H1 (cell line): ENCODE measurements around the gene QSER1. TPM values are rescaled to one million over a fixed set of nuclear protein-coding genes. Genes with fewer than 3 reads are reported as not detected.

Experiments
- CTCF ChIA-PET: fragments of 300-600 bp; sonication (Branson Sonifier 250); formaldehyde crosslinking; loops from one replicate; lab custom pipeline; 2021; ENCODE audit not compliant: partially characterized antibody; lab: Charles Lee
- POLR2A ChIA-PET: fragments of 300-600 bp; sonication (Branson Sonifier 250); formaldehyde crosslinking; loops from one replicate; lab custom pipeline; 2021; ENCODE audit warnings: inconsistent platforms; ENCODE audit not compliant: partially characterized antibody; lab: Charles Lee
- DNase-seq, 2 experiments: peaks; one replicate each; pipeline versions ENCODE4 v3.0.0 to v3.0.0-alpha.2; 2010 to 2022; ENCODE audit warnings: low spot score in 2 of 2, low read depth in 1 of 2, mixed read lengths in 1 of 2
- FAIRE-seq: peaks from 2 replicates; lab custom pipeline; 2011; peaks lifted over from hg19 to GRCh38; lab: Jason Lieb, UNC
- H2AFZ ChIP-seq: 2 replicates; pipeline ENCODE4 v1.8.1; 2012; ENCODE audit warnings: low read length, inconsistent platforms
- H2AK5ac ChIP-seq: 2 replicates; pipeline ENCODE4 v1.6.1; 2013; ENCODE audit warnings: low read depth, low read length
- H2BK120ac ChIP-seq: replicated peaks from 2 replicates; pipeline ENCODE3; 2013; ENCODE audit warnings: low read depth, low read length, inconsistent platforms
- H2BK12ac ChIP-seq: 2 replicates; pipeline ENCODE4 v1.6.1; 2013; ENCODE audit warnings: low read depth, low read length
- H2BK15ac ChIP-seq: 2 replicates; pipeline ENCODE4 v1.6.1; 2013; ENCODE audit warnings: low read length
- H2BK20ac ChIP-seq: 2 replicates; pipeline ENCODE4 v1.6.1; 2013; ENCODE audit warnings: low read length
- H2BK5ac ChIP-seq: 2 replicates; pipeline ENCODE4 v1.6.1; 2013; ENCODE audit warnings: low read depth, low read length
- H3K14ac ChIP-seq: 2 replicates; pipeline ENCODE4 v1.6.1; 2013; ENCODE audit warnings: inconsistent platforms; ENCODE audit not compliant: insufficient read length
- H3K18ac ChIP-seq: 2 replicates; pipeline ENCODE4 v1.6.1; 2013; ENCODE audit warnings: low read length; ENCODE audit errors: extremely low read depth
- H3K23ac ChIP-seq: 2 replicates; pipeline ENCODE4 v1.6.1; 2013; ENCODE audit warnings: inconsistent platforms; ENCODE audit not compliant: insufficient read length
- H3K23me2 ChIP-seq: 2 replicates; pipeline ENCODE4 v1.6.1; 2013; ENCODE audit warnings: low read depth, low read length
- H3K27ac ChIP-seq: 2 replicates; pipeline ENCODE4 v1.6.1; 2011; ENCODE audit warnings: low read depth, low read length, inconsistent platforms
- H3K27me3 ChIP-seq, 4 experiments: replicated peaks in 1 of 4; 1 replicate in 1 of 4; 2 replicates in 3 of 4; pipeline versions ENCODE4 v1.6.1 to v1.8.1; 2011 to 2013; ENCODE audit warnings: low read length in 3 of 4, mild to moderate bottlenecking in 3 of 4, inconsistent platforms in 2 of 4, mixed read lengths in 2 of 4, moderate library complexity in 1 of 4; ENCODE audit not compliant: control insufficient read depth in 3 of 4, insufficient read depth in 3 of 4; ENCODE audit errors: extremely low read depth in 1 of 4
- H3K36me3 ChIP-seq, 4 experiments: 2 replicates each; pipeline versions ENCODE4 v1.6.1 to v1.8.1; 2011 to 2013; ENCODE audit warnings: mild to moderate bottlenecking in 4 of 4, low read length in 3 of 4, moderate library complexity in 2 of 4, control low read depth in 1 of 4, inconsistent platforms in 1 of 4; ENCODE audit not compliant: insufficient read depth in 4 of 4, control insufficient read depth in 2 of 4
- H3K4ac ChIP-seq: replicated peaks from 2 replicates; pipeline ENCODE3; 2013; ENCODE audit warnings: low read length, low read depth, mixed read lengths, inconsistent platforms; ENCODE audit not compliant: insufficient read length
- H3K4me1 ChIP-seq, 4 experiments: replicated peaks in 1 of 4; 1 replicate in 1 of 4; 2 replicates in 3 of 4; pipeline versions ENCODE4 v1.6.1 to v1.8.1; 2011 to 2013; ENCODE audit warnings: low read length in 3 of 4, inconsistent platforms in 2 of 4, mixed read lengths in 1 of 4; ENCODE audit not compliant: insufficient read depth in 4 of 4, control insufficient read depth in 3 of 4
- H3K4me2 ChIP-seq, 2 experiments: 2 replicates each; pipeline versions ENCODE4 v1.6.1 to v1.8.1; 2011 to 2013; ENCODE audit warnings: low read depth in 2 of 2, low read length in 2 of 2, control low read depth in 1 of 2, inconsistent platforms in 1 of 2, mild to moderate bottlenecking in 1 of 2; ENCODE audit not compliant: insufficient read depth in 1 of 2
- H3K4me3 ChIP-seq, 4 experiments: fragments of 200-600, 300-600 bp in 1 of 4; sonication (generic), shearing (Covaris generic), sonication (Bioruptor Twin) in 1 of 4; 2 replicates each; pipeline versions ENCODE4 v1.5.1 to v1.8.1; 2011 to 2016; ENCODE audit warnings: low read length in 4 of 4, low read depth in 3 of 4, control low read depth in 2 of 4, inconsistent platforms in 2 of 4, mild to moderate bottlenecking in 2 of 4, mixed read lengths in 1 of 4, moderate library complexity in 1 of 4; ENCODE audit not compliant: insufficient read depth in 2 of 4; ENCODE audit errors: extremely low read depth in 1 of 4
- H3K56ac ChIP-seq: replicated peaks from 2 replicates; pipeline ENCODE3; 2013; ENCODE audit warnings: low read depth, mild to moderate bottlenecking, mixed read lengths, low read length, inconsistent platforms; ENCODE audit not compliant: insufficient read length
- H3K79me1 ChIP-seq: 2 replicates; pipeline ENCODE4 v1.6.1; 2013; ENCODE audit warnings: low read depth, low read length, control low read depth
- H3K79me2 ChIP-seq, 2 experiments: 2 replicates each; pipeline versions ENCODE4 v1.6.1 to v1.8.1; 2012 to 2013; ENCODE audit warnings: low read length in 2 of 2, mild to moderate bottlenecking in 2 of 2, inconsistent platforms in 1 of 2; ENCODE audit not compliant: insufficient read depth in 2 of 2, control insufficient read depth in 1 of 2
- H3K9ac ChIP-seq, 4 experiments: replicated peaks in 1 of 4; 1 replicate in 1 of 4; 2 replicates in 3 of 4; pipeline versions ENCODE4 v1.6.1 to v1.8.1; 2011 to 2013; ENCODE audit warnings: low read depth in 3 of 4, low read length in 3 of 4, control low read depth in 2 of 4, mild to moderate bottlenecking in 2 of 4, moderate library complexity in 2 of 4, inconsistent platforms in 1 of 4; ENCODE audit errors: extremely low read depth in 1 of 4
- H3K9me3 ChIP-seq, 2 experiments: 2 replicates each; pipeline versions ENCODE4 v1.6.1 to v1.8.1; 2012 to 2013; ENCODE audit warnings: mild to moderate bottlenecking in 2 of 2, moderate library complexity in 2 of 2, control low read depth in 1 of 2, inconsistent platforms in 1 of 2, low read depth in 1 of 2, low read length in 1 of 2, mixed read lengths in 1 of 2; ENCODE audit not compliant: insufficient read depth in 2 of 2
- H4K20me1 ChIP-seq, 2 experiments: replicated peaks in 1 of 2; 2 replicates each; pipeline versions ENCODE3 to v1.8.1; 2011 to 2013; ENCODE audit warnings: inconsistent platforms in 2 of 2, low read length in 2 of 2, mild to moderate bottlenecking in 1 of 2; ENCODE audit not compliant: insufficient read depth in 2 of 2, control insufficient read depth in 1 of 2
- H4K5ac ChIP-seq: 2 replicates; pipeline ENCODE4 v1.6.1; 2013; ENCODE audit warnings: low read length, low read depth, mixed read lengths, inconsistent platforms; ENCODE audit not compliant: insufficient read length
- H4K8ac ChIP-seq: 2 replicates; pipeline ENCODE4 v1.8.0; 2013; ENCODE audit warnings: mild to moderate bottlenecking, moderate library complexity, low read length, inconsistent platforms; ENCODE audit not compliant: insufficient read depth; ENCODE audit errors: extremely low read depth
- H4K91ac ChIP-seq: replicated peaks from 2 replicates; pipeline ENCODE3; 2013; ENCODE audit warnings: low read length, mixed read lengths, inconsistent platforms; ENCODE audit not compliant: insufficient read length
- CREB1 ChIP-seq: IDR thresholded peaks from 2 replicates; pipeline ENCODE4 v1.6.1; 2012; ENCODE audit warnings: inconsistent platforms
- JUND ChIP-seq: IDR thresholded peaks from 2 replicates; pipeline ENCODE4 v1.6.1; 2011; ENCODE audit warnings: mild to moderate bottlenecking, improper control_type of control experiment, low read length
- SP1 ChIP-seq: IDR thresholded peaks from 2 replicates; pipeline ENCODE4 v1.6.1; 2011; ENCODE audit warnings: low read depth, low read length
- SP4 ChIP-seq: IDR thresholded peaks from 2 replicates; pipeline ENCODE4 v1.6.1; 2012; ENCODE audit warnings: low read length, inconsistent platforms
- TAF7 ChIP-seq: optimal IDR thresholded peaks from 2 replicates; pipeline ENCODE3; 2011; ENCODE audit warnings: low read depth, mild to moderate bottlenecking, inconsistent platforms, low read length, moderate library complexity, borderline replicate concordance
- TCF12 ChIP-seq: IDR thresholded peaks from 2 replicates; pipeline ENCODE4 v1.6.1; 2011; ENCODE audit warnings: low read depth, mild to moderate bottlenecking, low read length
- WGBS, 2 experiments: shearing (Covaris generic) in 1 of 2; methylation state at CpG; one replicate each; pipeline versions ENCODE4 v1.1.6 to v1.1.7; 2013 to 2015; ENCODE audit warnings: low lambda C conversion rate in 2 of 2, mixed read lengths in 2 of 2, inconsistent platforms in 1 of 2, low coverage in 1 of 2, missing lambda C conversion rate in 1 of 2; ENCODE audit not compliant: insufficient replicate concordance in 2 of 2, insufficient coverage in 1 of 2, insufficient read length in 1 of 2; ENCODE audit errors: extremely low coverage in 1 of 2, missing lambda C conversion rate in 1 of 2; 5-methylcytosine and 5-hydroxymethylcytosine counted together
- polyA plus RNA-seq, 7 experiments: library from polyadenylated mRNA; depleted of rRNA in 3 of 7; stranded (reverse) in 5 of 7; unstranded in 2 of 7; fragments of >200 nt in 5 of 7; fragments of 200-250 nt in 2 of 7; gene quantifications; 1 replicate in 5 of 7; 2 replicates in 1 of 7; 4 replicates in 1 of 7; pipeline versions ENCODE4 v1.2.1 to v1.2.3, GENCODE V29; 2011 to 2013; ENCODE audit warnings: missing spikeins in 2 of 7, mixed read lengths in 2 of 7
- total RNA-seq: library from RNA; stranded (reverse); fragmentation: NEBNext Ultra II Directional; extraction: Animal tissue kit (Norgen Biotek cat#: 25700); gene quantifications from 2 replicates; pipeline ENCODE4 v1.2.1, GENCODE V29; 2021

The QSER1 gene
- total and polyA plus RNA-seq, 2 of the 8 experiments (the other 6 are each of a cell fraction or from before 2014, with no cell fraction given): 29.3 to 117 TPM

GRCh38 chr11:32921204-32921603 is 28.6 kb downstream of the QSER1 start:
- no peak overlapping the region for H3K4ac ChIP-seq
- no peak overlapping the region for H2BK15ac ChIP-seq
- peaks cover 0 to 2% (median 0%) of the 10 kb centered on the region in 4 experiments; a peak in 2 of 7 replicates for H3K4me1 ChIP-seq
- H2AFZ ChIP-seq: no peak overlapping the region
- CTCF ChIA-PET: interaction anchor here (1.3 kb wide), 1 partner anchor 29 kb away, joined by 3 read pairs; the partner anchor contains the start of gene QSER1
- H3K9me3 ChIP-seq: no peaks in the 10 kb centered on the region
- no peaks in the 10 kb centered on the region for H3K27me3 ChIP-seq
- H4K8ac ChIP-seq: no peak overlapping the region
- H3K56ac ChIP-seq: no peak overlapping the region
- DNase-seq (no peak), FAIRE-seq (no peak)
- H3K4me3 ChIP-seq: no peak overlapping the region
- peaks cover 7 to 15% of the 10 kb centered on the region in 2 experiments for H4K20me1 ChIP-seq
- H2BK120ac ChIP-seq: no peak overlapping the region
- H3K23ac ChIP-seq: no peak overlapping the region
- H3K18ac ChIP-seq: no peak overlapping the region
- no peak overlapping the region for H3K9ac ChIP-seq
- peaks cover 3% of the 10 kb centered on the region; the same call in 1 of the 2 replicates for H3K79me1 ChIP-seq
- 93% methylated on average over 1 of the region's 1 CpG; no CpG with 5 or more reads in 1 of the 2 experiments for WGBS, 2 experiments
- H3K23me2 ChIP-seq: no peaks in the 10 kb centered on the region
- no peak overlapping the region for H2BK20ac ChIP-seq
- no peak overlapping the region for H2AK5ac ChIP-seq
- no peak overlapping the region for H3K14ac ChIP-seq
- TF ChIP-seq TCF12: no peak
- TF ChIP-seq SP4: no peak
- TF ChIP-seq CREB1: no peak
- no peak for TF ChIP-seq JUND
- TF ChIP-seq TAF7: no peak
- TF ChIP-seq SP1: no peak
- no peak overlapping the region for H4K91ac ChIP-seq
- H3K79me2 ChIP-seq: peaks cover 23 to 95% of the 10 kb centered on the region in 2 experiments
- H3K27ac ChIP-seq: no peak overlapping the region
- no peak overlapping the region for H4K5ac ChIP-seq
- no peak overlapping the region for H2BK5ac ChIP-seq
- POLR2A ChIA-PET: interaction anchor here (0.8 to 1.6 kb wide), 2 partner anchors 16 to 23 kb away, joined by 3 read pairs; no protein-coding TSS in a partner anchor
- H3K4me2 ChIP-seq: no peak overlapping the region
- H3K36me3 ChIP-seq: peaks cover 0 to 4% (median 1%) of the 10 kb centered on the region in 4 experiments; a peak in 2 of 8 replicates
- H2BK12ac ChIP-seq: no peak overlapping the region
